ENCODE data around the gene ENOPH1.
"Not testable (repeated sequence)": the region's sequence is repeated elsewhere in the genome, so short reads cannot be mapped to it uniquely, and the experiment has no call there.

Gene ENOPH1

GRCh38 chr4:82469791-82470345 lies 39.5 kb downstream of the ENOPH1 start:
- CTCF ChIA-PET = no interaction called here
- no peak for TF ChIP-seq CTCF (conservative IDR thresholded peaks at IDR 0.05; ENCODE audit: low read depth)
- no peak overlapping the region for H3K27ac ChIP-seq
- DNase-seq (ENCODE audit: low spot score) = no peak
- POLR2A ChIA-PET (ENCODE audit: low non-redundant PET) = no interaction called here

- H3K27ac ChIP-seq; DNase-seq (ENCODE audit: low spot score); CTCF ChIA-PET; POLR2A ChIA-PET (ENCODE audit: low non-redundant PET): not testable (repeated sequence)
Measured at GRCh38 chr4:82473080-82473479, 42.7 kb downstream of the ENOPH1 start.

GRCh38 chr4:82473621-82474164 lies 43.3 kb downstream of the ENOPH1 start:
- CTCF ChIA-PET = no interaction called here
- POLR2A ChIA-PET (ENCODE audit: low non-redundant PET) = no interaction called here
- H3K27ac ChIP-seq = no peak overlapping the region
- DNase-seq (ENCODE audit: low spot score) = no peak
- no peak for TF ChIP-seq CTCF (conservative IDR thresholded peaks at IDR 0.05; ENCODE audit: low read depth)

GRCh38 chr4:82475931-82476330 lies 45.5 kb downstream of the ENOPH1 start:
- POLR2A ChIA-PET (ENCODE audit: low non-redundant PET); CTCF ChIA-PET; H3K27ac ChIP-seq; DNase-seq (ENCODE audit: low spot score): not testable (repeated sequence)

- H3K27ac ChIP-seq; DNase-seq (ENCODE audit: low spot score); CTCF ChIA-PET; POLR2A ChIA-PET (ENCODE audit: low non-redundant PET): not testable (repeated sequence)
Measured at GRCh38 chr4:82477469-82477868, 47.1 kb downstream of the ENOPH1 start.

- TF ChIP-seq CTCF (conservative IDR thresholded peaks at IDR 0.05; ENCODE audit: low read depth) = no peak
- ChIA-PET CTCF (no interaction called here), POLR2A (ENCODE audit: low non-redundant PET) (no interaction called here)
- no peak overlapping the region for H3K27ac ChIP-seq
- DNase-seq (ENCODE audit: low spot score) = no peak
Measured at GRCh38 chr4:82479562-82479961, 49.2 kb downstream of the ENOPH1 start.

- TF ChIP-seq CTCF (conservative IDR thresholded peaks at IDR 0.05; ENCODE audit: low read depth) = no peak
- ChIA-PET POLR2A (ENCODE audit: low non-redundant PET) (no interaction called here), CTCF (interaction anchor here (0.6 kb wide), 1 partner anchor 43 kb away, joined by 4 read pairs; no protein-coding TSS in a partner anchor)
- DNase-seq (ENCODE audit: low spot score) = no peak
- H3K27ac ChIP-seq = no peak overlapping the region
Measured at GRCh38 chr4:82480771-82481505, 50.5 kb downstream of the ENOPH1 start.

- H3K27ac ChIP-seq = no peak overlapping the region
- TF ChIP-seq CTCF (conservative IDR thresholded peaks at IDR 0.05; ENCODE audit: low read depth) = no peak
- POLR2A ChIA-PET (ENCODE audit: low non-redundant PET) = no interaction called here
- DNase-seq (ENCODE audit: low spot score) = no peak
- CTCF ChIA-PET = no interaction called here
Measured at GRCh38 chr4:82481506-82481840, 51.1 kb downstream of the ENOPH1 start.
